Stimulated activated CD8-positive, alpha-beta memory T cell treated with anti-CD3 and anti-CD28 coated beads, Interleukin-4, amount 100 ng/mL, for 48 hours (primary cell): ENCODE measurements around the gene UBAC1.
"Not testable (repeated sequence)": the region's sequence is repeated elsewhere in the genome, so short reads cannot be mapped to it uniquely, and the experiment has no call there.

Experiments used
- DNase-seq: peaks from one replicate; pipeline ENCODE4 v3.0.0-alpha.2; 2020

UBAC1 gene

DNA sequence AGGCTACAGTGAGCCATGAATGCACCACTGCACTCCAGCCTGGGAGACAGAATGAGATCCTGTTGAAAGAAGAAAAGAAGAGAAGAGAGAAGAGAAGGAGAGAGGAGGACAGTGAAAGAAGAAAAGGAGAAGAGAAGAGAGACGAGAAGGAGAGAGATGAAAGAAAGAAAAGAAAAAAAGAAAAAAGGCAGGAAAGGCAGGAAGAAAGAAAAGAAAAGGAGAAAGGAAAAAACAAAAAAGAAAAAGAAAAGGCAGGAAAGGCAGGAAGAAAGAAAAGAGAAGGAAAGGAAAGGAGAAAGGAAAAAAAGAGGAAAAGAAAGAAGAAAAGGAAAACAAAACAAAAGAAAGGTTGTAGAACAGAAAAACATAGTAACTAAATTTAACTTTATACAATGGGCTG, 68.1 kb downstream of the UBAC1 start:
- no peak for DNase-seq

DNA sequence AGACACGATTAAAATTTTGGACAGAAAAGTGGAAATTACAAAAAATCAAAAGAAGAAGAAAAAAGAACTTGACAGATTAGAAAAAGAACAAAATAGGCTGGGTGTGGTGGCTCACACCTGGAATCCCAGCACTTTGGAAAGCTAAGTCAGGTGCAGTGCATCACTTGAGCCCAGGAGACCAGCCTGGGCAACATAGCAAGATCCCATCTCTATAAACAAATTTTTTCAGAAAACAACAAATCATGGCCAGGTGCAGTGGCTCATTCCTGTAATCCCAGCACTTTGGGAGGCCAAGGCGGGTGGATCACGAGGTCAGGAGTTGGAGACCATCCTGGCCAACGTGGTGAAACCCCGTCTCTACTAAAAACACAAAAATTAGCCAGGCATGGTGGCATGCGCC, 68.8 kb downstream of the UBAC1 start:
- not testable (repeated sequence) for DNase-seq

DNA sequence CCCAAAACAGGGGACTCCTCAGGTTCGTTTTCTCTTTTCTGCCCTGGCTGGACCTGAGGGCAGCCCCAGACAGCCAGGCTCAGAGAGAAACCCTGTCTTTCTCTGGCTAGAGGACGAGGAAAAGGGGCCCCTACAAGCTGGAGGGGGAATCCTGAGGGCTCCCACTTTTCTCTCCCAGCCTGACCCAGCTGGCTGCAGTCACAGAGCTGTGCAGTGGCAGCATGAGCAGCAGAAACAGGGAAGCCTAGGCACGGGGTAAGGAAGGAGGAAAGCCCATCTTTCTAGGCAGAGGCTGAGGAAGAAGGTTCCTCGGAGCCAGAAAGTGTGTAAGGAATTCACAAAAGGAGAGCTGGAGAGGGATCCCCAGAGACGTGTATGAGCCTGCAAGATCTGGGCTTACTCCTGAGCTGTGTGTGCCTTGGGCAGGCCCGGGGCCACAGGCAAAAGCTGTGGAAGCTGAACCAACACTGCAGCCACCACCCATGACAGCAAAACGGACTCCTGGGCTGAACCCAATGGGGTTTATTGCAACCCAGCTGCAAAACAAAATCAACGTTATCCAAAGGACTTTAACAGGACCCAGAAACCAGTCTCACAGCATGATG, 70.0 kb downstream of the UBAC1 start:
- DNase-seq, result no peak

DNA sequence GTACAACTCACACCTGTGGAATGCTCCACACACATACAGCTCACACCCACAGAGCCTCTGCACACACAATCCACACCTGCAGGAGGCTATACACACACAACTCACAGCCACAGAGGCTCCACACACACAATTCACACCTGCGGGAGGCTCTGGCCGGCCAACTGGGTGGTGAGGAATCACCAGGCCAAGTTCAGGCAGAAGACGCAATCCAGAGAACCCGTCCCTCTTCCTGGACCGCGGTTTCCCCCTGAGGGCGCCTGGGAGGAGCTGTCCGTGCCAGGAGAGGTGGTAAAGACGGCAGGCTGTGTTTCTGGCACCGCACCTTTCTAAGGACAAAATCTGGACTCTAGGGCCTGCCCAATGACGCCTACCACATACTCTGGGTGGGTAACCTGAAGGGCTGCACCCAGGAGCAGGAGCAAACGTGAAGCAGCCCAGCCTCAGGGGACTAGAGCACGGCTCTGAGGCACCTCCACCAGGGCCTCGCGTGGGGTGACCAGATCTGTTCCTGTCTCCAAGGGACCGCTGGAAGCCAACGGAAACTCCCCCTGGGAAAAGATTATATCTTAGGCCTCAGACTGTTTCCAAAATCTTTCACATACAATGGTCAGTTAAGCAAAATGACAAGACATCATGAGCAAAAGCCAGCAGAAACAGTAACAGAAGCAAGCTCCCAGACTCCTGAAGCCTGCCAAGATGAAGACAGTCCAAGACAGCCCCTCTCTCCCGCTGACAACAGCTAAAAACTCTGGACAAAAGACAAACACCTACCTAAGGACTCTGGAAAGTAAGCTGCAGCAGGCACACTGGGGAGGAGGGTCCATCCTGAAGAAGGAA, 70.8 kb downstream of the UBAC1 start:
- no peak for DNase-seq

DNA sequence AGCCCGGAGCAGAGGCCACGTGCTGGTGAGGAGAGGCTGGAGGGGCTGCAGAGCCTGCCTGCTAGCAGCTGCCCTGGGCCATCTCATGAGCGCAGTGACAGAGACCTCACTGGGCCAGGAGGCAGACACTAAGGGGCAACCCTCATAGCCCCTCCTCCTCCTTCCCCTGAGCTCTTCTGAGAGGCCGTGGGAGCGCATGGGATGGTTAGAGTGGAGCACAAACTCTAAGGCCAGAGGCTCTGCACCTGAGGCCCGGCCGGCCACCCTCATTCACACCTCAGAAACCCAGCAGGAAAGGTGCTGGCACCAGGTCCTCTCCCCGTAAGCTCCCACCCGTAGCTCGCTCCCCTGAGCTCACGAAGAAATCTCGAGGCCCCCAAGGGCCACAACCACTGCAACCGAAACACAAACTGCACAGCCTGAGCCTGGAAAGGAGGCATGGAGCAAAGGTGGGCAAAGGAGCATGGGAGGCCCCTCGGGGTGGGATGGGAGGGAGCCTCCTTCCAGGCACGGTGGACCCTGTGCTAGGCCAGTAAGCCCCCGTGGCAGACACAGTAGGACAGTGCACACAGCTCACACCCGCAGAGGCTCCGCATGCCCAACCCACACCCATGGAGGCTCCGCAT, 71.5 kb downstream of the UBAC1 start:
- no peak for DNase-seq

DNA sequence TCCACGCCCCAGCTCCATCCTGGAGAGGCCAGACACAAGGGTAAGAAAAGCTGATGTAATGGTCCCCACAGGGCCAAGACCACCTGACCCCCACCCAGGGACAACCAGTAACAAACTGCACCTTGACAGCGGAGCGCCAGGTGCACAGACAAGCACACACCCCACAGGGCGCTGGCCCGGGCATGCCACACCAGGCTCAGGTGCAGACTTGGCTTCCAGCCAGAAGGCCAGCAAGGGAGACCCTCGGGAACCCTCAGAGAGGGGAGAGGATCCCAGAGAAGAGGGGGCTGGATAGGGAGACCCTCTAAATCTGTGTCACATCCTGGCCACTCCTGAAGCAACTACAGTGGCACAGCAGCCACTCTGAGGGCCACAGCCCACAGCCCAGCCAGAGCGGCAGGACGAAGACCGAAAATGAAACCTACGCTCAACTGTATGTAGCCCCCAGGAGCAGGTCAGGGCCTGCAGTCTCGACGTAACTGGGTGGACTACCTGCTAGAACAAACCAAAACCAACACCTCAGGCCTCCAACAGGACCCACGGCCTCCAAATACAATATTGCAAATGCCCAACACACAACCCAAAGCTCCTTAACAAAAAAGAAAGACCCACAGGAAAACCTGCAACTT, 72.3 kb downstream of the UBAC1 start:
- DNase-seq, result no peak

DNA sequence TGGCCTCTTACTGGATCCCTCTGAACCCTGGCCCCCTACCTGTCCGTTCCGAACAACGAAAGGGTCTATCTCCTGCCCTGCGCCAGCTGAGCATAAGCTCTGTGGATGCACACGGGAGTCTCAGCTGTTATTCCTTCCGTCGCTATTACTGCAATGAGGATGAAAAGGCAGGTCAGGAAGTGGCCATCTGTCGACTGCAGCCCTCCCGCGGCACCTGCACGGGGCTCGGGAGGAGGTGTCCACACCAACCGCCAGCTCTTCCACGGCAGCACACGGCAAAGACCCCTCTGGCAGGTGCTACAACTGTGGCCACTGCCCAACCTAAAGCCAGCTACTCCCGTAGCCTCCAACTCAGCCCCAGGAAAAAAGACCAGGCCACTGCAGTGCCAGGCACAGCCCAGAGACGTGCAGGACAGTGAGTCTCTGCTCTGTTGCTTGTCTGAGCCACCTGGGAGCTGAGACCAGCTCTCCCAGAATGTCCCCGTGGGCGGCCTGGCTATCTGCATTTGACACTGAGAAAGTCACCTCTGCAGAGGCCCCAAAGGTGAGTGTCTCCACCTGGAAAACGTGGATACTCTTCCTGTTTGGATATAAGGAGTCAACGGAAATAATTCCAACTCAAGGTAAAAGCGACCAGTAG, 72.9 kb downstream of the UBAC1 start:
- no peak for DNase-seq

DNA sequence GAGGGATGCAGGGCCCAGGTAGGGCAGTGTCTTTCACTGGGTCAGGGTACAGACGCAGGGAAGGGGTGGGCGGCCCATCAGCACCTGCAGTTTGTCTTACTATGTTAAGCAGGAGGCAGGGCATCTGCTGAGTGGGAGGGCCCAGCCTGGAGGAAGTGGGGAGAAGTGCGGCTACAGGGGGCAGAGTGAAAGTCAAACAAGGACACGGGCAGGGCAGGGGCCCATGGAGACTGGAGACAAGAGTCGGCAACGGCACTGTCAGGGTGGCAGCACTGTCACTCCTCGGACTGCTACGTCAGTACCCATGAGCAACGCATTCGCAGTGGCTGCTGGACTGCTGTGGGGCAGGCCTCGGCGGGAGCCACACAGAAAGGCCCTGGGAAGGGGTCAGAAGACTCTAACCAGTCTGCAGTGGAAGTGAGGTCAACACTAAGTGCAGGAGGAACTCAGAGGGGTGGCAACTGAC, 73.6 kb downstream of the UBAC1 start:
- peak; percentile 73 for DNase-seq

DNA sequence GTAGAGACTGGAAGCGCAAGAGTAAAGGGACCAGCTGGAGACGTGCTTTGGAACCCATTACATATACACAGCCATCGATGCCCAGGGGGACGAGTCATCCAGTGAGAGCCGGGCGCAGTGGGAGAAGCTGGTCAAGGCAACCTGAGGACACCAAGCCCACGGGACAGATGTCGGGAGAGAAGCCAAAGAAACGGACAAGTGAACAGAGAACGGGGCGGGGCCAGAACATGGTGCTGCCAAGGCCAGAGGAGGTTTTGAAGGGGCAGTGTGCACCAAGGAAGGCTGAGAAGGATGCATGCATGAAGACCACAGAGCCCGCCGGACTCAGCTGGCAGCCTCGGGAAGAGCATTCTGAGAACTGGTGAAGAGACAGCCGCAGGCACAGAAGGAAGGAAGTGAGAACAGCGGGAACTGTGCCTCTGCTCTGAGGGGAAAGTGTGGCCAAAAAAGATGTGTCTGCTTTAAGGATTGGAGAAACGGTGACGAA, 74.1 kb downstream of the UBAC1 start:
- DNase-seq, result no peak

DNA sequence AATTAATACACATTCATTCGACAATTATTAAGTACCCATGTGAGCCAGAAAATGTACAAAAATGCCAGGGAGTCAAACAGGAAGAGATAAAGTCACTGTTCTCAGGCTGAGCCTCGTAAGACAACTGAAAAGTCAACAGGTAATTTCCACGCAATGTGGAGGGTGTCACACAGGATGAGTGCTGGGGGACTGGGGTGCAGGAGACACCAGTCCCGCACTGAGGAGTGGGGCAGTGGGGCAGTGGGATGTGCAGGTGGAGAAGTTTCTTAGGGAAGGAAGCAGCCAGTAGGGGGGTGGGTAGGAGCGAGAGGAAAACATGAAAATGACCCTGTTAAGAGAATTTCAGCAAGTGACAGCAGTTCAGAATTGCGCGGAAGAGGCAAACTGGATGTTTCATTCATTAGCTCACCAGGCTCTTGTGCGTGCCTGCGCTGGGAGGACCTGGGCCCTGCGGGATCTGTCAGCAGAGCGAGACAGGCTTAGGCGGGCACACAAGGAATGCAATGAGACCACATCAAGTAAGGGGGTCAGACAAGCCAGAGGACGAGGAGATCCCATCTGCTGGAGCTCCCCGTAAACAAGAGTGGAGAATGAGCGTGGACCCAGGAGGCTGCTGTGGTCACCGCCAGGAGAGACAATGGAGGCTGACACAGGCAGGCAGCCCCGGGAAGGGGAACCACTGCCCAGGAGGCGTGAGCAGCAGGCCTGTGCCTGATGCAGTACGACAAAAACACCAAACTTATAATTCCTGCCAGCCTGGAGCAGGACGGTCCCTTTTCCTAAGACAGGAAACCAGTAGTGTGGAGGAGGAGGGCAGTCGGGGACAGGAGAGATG, 74.8 kb downstream of the UBAC1 start:
- no peak for DNase-seq

DNA sequence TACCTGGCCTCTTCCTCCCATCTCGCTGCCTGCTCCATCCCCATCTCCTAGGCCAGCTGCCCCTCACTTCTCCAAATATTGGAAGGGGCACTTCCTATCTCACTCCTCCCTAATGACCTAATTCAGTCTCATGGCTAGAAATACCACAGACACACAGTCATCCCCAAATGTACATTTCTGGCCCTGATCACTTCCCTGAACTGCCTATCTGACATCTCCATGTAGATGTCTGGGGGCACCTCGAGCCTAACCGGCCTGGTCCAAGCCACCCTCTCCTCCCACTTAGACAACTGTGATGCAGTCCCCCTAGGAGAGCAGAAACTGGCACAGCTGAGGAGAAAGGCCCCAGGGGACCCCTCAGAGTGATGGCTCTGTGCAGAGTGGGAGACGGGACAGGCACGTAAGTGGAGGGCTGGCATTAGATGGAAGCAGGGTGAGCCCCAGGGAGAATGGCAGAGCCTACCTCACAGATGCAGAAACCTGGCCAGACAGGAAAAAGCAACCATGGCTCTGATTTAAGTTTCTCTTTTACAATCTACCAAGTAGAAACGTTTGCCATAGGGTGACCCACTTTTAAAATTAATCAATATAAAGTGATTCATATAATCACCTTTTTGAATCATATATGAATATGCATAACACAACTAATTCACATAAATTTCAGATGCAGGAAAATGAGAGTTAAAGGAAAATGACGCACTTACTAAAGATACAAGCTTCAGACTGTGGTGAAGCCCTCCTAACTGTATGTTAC, 75.9 kb downstream of the UBAC1 start:
- no peak for DNase-seq

DNA sequence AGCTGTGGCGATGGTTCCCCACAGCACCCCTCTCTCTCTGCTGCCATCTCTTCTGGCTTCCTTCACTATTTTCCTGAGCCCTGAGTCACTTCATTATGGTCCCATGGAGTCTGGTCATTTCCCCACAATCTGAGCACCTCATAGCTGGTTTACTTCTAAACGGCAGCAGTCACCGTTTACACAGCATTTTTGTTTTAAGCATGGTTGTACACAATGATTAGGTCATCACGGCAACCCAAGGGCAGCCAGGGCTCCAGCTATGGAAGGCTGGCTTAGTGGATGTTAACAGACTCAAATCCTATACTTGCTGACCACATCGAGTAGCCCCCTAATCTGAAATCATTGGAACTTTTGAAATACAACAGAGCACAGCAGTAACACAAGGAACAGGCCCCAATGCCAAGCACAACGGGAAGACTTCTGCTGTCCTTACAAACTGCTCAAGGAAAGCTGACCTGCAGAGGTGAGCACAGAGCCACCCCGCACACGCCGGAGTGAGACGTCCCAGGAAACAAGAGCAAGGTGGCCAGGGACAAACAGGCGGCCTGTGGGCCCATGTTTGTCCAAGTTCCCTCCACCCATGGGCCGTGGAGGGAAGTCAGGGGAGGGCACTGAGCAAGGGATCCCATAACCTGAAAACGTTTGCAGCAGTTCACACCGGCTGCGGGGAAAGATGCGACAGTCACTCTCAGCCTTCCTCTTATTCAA, 76.7 kb downstream of the UBAC1 start:
- no peak for DNase-seq

DNA sequence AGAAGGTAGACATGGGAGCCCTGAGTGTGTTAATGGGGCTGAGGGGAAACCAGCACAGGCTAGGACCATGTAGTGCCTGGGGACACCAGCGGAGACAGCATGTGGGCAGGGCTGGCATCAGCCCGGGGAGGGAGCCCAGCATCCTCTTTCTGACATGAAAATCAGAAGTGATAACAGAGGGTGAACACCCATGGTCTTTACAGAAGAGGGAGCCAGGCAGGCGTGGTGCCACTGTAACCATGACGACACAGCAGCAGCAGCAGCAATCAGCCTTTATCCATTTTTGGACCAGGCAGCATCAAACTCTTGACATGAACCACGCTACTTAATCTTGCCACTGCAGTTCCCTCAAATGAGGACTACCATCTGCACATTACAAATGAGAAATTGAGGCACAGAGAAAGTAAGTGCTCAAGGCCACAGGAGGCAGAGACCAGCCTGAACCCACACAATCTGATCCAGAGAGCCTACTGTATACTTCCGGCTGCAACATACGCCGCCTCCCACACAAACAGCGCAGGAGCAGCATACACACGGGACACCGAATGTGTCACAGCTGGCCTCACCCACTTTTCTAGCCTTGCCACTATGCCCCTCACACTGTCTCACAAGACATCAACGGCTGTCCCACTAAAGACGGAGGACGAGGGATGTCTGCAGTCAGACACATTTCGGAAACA, 77.6 kb downstream of the UBAC1 start:
- no peak for DNase-seq
